ENCODE data around the gene BANP.
"Not testable (repeated sequence)": the region's sequence is repeated elsewhere in the genome, so short reads cannot be mapped to it uniquely, and the experiment has no call there.

Gene BANP

DNA sequence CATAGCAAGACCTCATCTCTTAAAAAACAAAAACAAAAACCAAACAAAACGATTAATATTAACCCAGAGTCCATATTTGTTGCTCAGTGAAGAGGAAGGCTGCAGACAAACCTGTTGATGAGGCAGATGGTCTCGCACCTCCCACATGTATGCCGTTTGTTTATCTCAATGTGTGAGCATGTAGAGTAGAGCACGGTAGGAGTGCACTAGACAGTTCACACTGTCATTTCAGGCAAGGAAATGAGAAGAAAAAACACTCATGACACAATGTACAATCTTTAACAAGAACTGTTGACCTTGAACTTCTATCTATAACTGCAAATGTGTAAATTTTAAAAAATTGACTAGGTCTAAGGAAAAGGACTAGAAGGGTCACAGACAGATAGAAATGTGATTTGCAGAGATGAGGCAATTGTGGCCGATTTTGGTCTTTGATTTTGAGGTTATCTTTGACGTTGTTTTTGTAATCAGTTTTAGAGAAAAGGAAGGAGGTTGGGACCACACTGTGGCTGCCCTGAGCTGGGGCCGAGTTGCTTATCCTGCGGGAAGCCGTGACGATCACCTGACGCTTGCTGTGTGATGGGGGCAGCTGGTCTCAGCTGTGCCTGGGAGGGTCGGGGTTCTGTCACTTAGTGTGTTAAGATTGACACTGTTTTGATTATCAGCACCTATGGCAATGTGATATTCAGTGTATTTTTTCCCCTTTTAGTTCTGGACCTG lies 28.8 kb downstream of the BANP start:
- H3K27me3 ChIP-seq (ENCODE audit: control insufficient read depth, insufficient read depth, low read length); H3K9me3 ChIP-seq (ENCODE audit: control insufficient read depth, low read depth, low read length); H3K27ac ChIP-seq (ENCODE audit: low read length); H3K4me1 ChIP-seq (ENCODE audit: control insufficient read depth, low read depth, low read length); H3K9ac ChIP-seq (ENCODE audit: low read length); H3K4me3 ChIP-seq (ENCODE audit: low read length): not testable (repeated sequence)
- peaks cover 13% of the 10 kb centered on the region for H3K36me3 ChIP-seq (ENCODE audit: control insufficient read depth, low read depth, low read length)

DNA sequence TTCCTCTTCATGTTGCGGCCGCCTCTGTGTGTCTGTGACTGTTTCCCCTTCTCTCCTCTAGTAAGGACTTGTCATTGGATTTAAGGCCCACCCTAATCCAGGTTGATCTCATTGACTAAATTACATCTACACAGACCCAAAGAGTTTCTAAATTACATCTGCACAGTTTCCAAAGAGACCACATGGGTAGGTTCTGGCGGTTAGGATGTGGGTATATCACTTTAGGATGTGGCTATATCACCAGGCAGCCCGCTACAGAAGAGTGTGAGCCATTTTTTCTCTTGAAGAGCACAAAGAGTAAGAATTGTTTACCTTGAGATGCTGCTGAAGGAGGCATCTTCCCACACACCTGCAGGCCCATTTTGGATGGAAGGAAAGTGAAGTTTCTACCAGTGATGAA lies 30.1 kb downstream of the BANP start:
- H3K36me3 ChIP-seq (ENCODE audit: control insufficient read depth, low read depth, low read length): peaks cover 13% of the 10 kb centered on the region
- H3K4me3 ChIP-seq (ENCODE audit: low read length): not testable (repeated sequence)

DNA sequence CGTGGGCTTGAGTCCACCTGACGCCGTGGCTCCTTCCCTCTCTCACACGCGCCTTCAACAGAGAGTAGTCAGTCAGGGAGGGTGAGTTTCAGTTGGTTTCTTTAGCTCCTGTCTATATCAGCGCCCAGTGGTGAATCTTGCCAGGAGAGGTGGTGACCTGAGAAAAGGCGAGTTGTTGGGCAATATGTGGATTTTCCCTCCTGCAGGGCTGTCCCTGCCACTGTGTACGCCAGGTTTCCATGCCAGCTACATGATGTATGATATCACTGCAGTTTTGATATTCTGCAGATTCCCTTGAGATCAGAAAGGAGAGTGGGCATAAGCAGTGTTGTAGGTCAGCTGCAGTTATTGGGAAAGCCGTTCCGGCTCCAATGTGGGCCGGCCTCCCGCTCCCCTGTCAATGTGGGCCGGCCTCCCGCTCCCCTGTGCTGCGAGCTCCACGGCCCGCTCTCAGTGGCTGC lies 31.4 kb downstream of the BANP start:
- Histone ChIP-seq H3K4me1 (ENCODE audit: control insufficient read depth, low read depth, low read length) (no peaks in the 10 kb centered on the region), H3K36me3 (ENCODE audit: control insufficient read depth, low read depth, low read length) (peaks cover 13% of the 10 kb centered on the region), H3K27me3 (ENCODE audit: control insufficient read depth, insufficient read depth, low read length) (no peaks in the 10 kb centered on the region), H3K4me3 (ENCODE audit: low read length) (no peak overlapping the region), H3K9ac (ENCODE audit: low read length) (no peak overlapping the region), H3K27ac (ENCODE audit: low read length) (no peak overlapping the region), H3K9me3 (ENCODE audit: control insufficient read depth, low read depth, low read length) (no peaks in the 10 kb centered on the region)

More for the DNA sequence above, 30.1 kb downstream of the BANP start:
- not testable (repeated sequence) for H3K4me1 ChIP-seq (ENCODE audit: control insufficient read depth, low read depth, low read length); H3K9ac ChIP-seq (ENCODE audit: low read length); H3K27me3 ChIP-seq (ENCODE audit: control insufficient read depth, insufficient read depth, low read length); H3K27ac ChIP-seq (ENCODE audit: low read length); H3K9me3 ChIP-seq (ENCODE audit: control insufficient read depth, low read depth, low read length)

DNA sequence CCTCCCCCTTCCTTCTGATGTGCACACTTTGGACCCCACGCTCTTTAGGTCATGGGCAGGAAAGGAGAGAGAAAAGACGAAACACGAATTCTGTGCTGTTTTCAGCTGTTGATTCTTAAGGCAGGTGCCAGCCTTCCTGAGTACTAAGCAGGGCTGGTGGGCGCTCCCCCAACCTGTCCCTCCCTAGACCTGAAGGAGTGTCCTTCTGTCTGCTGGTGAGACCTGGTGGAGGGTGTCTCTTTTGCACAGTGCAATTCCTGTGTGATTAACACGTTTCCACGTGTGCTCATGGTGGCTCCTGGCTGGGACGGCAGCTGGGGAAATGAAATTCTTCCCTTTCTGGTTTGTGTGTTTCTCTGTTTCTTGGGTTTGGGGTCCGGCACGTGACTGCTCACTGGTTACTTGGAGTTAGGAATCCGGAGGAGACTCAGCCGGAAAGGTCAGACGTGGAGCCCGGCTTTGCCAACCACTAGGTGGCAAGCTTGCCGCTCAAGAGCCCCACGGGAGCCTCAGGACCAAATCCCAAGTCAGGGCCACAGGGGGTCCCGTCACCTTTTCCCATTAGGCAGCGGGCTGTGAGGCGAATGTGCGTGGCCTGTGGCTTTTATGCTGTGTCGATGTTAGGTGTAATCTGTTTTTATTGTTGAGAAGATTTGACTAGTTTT lies 32.0 kb downstream of the BANP start:
- not testable (repeated sequence) for H3K9me3 ChIP-seq (ENCODE audit: control insufficient read depth, low read depth, low read length); H3K27me3 ChIP-seq (ENCODE audit: control insufficient read depth, insufficient read depth, low read length); H3K9ac ChIP-seq (ENCODE audit: low read length); H3K4me1 ChIP-seq (ENCODE audit: control insufficient read depth, low read depth, low read length); H3K4me3 ChIP-seq (ENCODE audit: low read length); H3K27ac ChIP-seq (ENCODE audit: low read length)
- H3K36me3 ChIP-seq (ENCODE audit: control insufficient read depth, low read depth, low read length): peaks cover 13% of the 10 kb centered on the region

DNA sequence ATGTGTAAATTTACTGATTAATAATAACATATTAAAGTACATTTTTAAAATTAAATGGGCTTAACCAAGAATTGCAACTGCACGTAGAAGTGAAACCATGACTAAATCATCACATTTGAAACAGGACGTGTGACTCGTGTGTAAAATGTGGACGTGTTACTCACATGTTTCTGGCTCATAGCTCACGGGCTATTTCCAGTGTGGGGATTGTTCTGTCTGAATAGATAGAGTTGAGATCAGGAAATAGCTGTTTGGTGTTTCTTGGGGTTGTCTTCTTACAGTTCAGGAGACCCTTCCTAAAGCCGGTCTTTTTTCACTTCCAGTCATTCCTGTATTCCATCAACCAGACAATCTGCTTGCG lies 32.5 kb downstream of the BANP start:
- H3K27me3 ChIP-seq (ENCODE audit: control insufficient read depth, insufficient read depth, low read length); H3K4me3 ChIP-seq (ENCODE audit: low read length); H3K9ac ChIP-seq (ENCODE audit: low read length); H3K9me3 ChIP-seq (ENCODE audit: control insufficient read depth, low read depth, low read length); H3K4me1 ChIP-seq (ENCODE audit: control insufficient read depth, low read depth, low read length); H3K27ac ChIP-seq (ENCODE audit: low read length): not testable (repeated sequence)
- H3K36me3 ChIP-seq (ENCODE audit: control insufficient read depth, low read depth, low read length): peaks cover 13% of the 10 kb centered on the region

DNA sequence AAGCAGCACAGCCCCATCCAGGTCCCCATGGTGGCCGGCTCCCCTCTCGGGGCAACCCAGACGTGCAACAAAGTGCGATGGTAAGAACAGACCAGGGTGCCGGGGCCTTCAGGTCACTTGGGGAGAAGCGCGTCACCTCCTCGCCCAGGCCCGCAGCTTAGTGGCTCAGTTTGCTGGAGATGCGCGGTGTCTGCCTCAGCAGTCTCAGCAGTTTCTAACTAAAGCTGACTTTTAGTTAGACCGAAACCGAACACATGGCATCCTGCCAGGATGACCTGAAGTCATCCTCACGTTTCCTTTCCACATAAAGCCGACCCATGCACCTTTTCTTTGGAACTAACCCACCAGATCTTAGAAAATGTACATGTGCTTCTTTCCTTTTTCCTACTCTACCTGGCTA lies 32.9 kb downstream of the BANP start:
- H3K27me3 ChIP-seq (ENCODE audit: control insufficient read depth, insufficient read depth, low read length); H3K4me3 ChIP-seq (ENCODE audit: low read length); H3K9me3 ChIP-seq (ENCODE audit: control insufficient read depth, low read depth, low read length); H3K9ac ChIP-seq (ENCODE audit: low read length); H3K4me1 ChIP-seq (ENCODE audit: control insufficient read depth, low read depth, low read length); H3K27ac ChIP-seq (ENCODE audit: low read length): not testable (repeated sequence)
- peaks cover 13% of the 10 kb centered on the region for H3K36me3 ChIP-seq (ENCODE audit: control insufficient read depth, low read depth, low read length)

DNA sequence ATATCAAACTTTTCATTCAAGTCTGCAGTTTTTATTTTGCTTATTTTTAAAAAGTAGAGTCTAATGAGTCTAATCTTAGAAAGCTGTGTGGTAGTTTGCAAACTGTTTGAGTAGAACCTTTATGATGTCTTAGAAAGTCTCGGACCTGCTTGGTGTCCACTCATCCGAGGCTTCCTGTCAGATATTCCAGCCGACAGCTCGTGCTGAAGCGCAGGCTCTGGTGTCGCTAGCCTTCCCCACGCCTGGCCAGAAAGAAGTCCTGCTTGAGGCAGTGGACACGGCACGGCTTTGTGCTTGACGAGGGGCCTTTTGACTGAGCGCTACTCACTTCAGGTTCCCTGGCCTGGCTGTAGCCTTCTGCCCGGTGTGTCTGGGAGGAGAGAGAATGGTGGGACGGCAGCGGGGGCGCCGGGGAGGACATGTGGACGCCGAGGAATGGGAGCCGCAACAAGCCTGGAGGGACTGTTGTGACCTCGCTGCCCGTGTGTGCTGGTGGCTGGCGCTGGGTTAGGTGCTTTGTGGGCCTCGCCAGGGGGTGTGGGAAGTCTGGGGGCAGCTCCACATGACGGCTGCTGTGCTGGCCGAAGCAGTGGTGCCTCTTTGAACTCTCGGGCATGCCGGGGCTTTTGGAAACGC lies 33.5 kb downstream of the BANP start:
- no peaks in the 10 kb centered on the region for H3K27me3 ChIP-seq (ENCODE audit: control insufficient read depth, insufficient read depth, low read length)
- H3K9me3 ChIP-seq (ENCODE audit: control insufficient read depth, low read depth, low read length): no peaks in the 10 kb centered on the region
- no peak overlapping the region for H3K9ac ChIP-seq (ENCODE audit: low read length)
- peaks cover 13% of the 10 kb centered on the region for H3K36me3 ChIP-seq (ENCODE audit: control insufficient read depth, low read depth, low read length)
- H3K27ac ChIP-seq (ENCODE audit: low read length): no peak overlapping the region
- H3K4me3 ChIP-seq (ENCODE audit: low read length): no peak overlapping the region
- H3K4me1 ChIP-seq (ENCODE audit: control insufficient read depth, low read depth, low read length): peaks cover 5% of the 10 kb centered on the region

DNA sequence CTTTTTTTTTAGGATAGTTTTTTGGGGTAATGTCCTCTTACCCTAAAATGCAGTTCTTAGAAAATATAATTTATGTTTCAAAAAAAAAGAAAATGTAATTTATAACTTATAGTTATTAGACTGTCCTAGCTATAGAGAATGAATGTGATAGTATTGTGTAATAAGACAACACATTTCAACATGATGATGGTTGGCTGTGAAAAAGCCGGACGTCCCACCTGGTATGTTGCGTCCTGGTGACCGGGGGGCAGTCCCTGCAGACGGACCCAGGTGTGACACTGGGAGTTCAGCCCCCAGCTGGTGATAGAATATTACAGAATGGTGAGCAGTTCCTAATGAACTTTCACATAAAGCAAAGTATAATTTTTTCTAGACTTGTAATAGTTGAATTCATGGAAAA lies 34.3 kb downstream of the BANP start:
- not testable (repeated sequence) for H3K27me3 ChIP-seq (ENCODE audit: control insufficient read depth, insufficient read depth, low read length); H3K9me3 ChIP-seq (ENCODE audit: control insufficient read depth, low read depth, low read length)
- H3K36me3 ChIP-seq (ENCODE audit: control insufficient read depth, low read depth, low read length): peaks cover 13% of the 10 kb centered on the region

DNA sequence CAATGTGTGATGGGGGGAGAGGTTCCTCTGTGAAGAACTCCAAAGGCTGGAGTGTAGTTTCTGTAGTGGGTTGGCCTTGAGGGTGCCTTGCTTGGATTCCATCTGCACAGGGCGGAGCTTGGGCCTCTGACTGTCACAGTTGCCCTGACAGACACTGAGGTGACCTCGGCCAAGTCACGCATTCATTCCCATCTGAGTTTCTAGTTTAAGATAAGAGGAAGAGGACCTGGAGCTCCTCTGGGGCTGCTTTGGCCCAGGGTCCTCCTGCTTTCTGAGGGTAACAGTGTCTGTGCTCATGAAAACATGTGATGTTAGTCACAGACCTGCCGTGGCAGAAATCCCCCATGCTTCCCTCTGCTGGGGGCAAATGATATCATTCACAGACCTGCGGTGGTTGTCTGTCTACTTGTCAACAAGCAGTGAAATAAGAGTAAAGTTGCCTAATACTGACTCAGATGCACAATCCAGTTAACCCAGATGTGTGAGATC lies 35.2 kb downstream of the BANP start:
- H3K9ac ChIP-seq (ENCODE audit: low read length); H3K4me1 ChIP-seq (ENCODE audit: control insufficient read depth, low read depth, low read length); H3K9me3 ChIP-seq (ENCODE audit: control insufficient read depth, low read depth, low read length); H3K4me3 ChIP-seq (ENCODE audit: low read length); H3K27ac ChIP-seq (ENCODE audit: low read length); H3K27me3 ChIP-seq (ENCODE audit: control insufficient read depth, insufficient read depth, low read length): not testable (repeated sequence)
- peaks cover 13% of the 10 kb centered on the region for H3K36me3 ChIP-seq (ENCODE audit: control insufficient read depth, low read depth, low read length)

More for the DNA sequence above, 34.3 kb downstream of the BANP start:
- not testable (repeated sequence) for H3K9ac ChIP-seq (ENCODE audit: low read length); H3K4me1 ChIP-seq (ENCODE audit: control insufficient read depth, low read depth, low read length); H3K27ac ChIP-seq (ENCODE audit: low read length); H3K4me3 ChIP-seq (ENCODE audit: low read length)

DNA sequence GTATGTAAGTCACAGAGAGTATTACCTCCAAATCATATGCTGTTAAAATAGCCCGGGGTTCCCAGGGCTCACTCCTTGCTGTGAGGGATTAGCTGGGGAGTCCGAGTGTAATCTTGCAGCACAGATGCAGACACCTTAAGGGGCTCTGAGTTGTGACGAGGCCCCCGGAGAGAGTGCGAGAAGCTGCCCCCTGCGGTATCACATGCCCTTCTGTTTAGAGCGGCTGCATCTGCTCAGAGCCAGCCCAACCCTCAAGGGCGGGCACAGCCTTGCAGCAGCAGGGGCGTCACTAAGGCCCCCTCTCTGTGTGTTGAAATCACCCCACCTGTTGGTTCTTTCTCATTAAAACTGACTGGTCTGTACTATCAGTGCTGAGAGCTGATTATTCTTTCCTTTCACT lies 37.4 kb downstream of the BANP start:
- H3K27me3 ChIP-seq (ENCODE audit: control insufficient read depth, insufficient read depth, low read length); H3K36me3 ChIP-seq (ENCODE audit: control insufficient read depth, low read depth, low read length); H3K4me1 ChIP-seq (ENCODE audit: control insufficient read depth, low read depth, low read length); H3K9ac ChIP-seq (ENCODE audit: low read length); H3K9me3 ChIP-seq (ENCODE audit: control insufficient read depth, low read depth, low read length); H3K27ac ChIP-seq (ENCODE audit: low read length); H3K4me3 ChIP-seq (ENCODE audit: low read length): not testable (repeated sequence)

DNA sequence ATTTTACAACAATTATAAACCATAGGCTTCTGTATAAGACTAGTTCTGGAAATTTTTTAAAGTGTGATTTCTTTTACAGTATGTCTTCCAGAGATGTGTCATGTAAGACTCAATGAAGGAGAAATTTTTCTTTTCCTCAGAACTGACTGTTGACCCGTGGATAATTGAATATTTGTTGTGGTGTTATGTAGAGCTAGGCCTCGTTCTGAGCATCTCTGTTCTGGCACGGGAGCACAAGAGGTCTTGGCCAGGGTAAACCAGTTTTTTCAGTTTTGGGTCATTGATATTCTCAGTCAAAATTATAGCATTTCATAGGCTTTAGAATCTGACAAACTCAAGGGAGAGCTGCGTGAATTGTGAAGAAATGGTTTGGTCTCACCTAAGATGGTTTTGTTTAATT lies 39.0 kb downstream of the BANP start:
- not testable (repeated sequence) for H3K27ac ChIP-seq (ENCODE audit: low read length)

DNA sequence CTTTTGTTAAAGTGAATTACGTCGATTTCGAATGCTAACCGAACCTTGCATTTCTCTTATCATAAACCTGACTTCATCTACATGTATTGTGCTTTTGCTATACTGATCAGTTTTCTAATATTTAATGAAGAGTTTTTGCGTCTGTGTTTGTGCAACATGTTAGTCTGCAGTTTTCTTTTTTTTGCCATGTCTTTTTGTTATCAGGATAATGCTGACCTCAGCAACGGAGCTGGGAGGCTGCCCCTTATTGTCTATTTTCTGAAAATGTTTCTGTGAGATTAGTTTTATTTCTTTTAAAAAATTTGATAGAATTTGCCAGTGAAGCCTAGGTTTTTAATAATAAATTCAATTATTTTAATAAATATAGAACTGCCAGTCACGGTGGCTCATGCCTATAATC lies 40.9 kb downstream of the BANP start:
- H3K27me3 ChIP-seq (ENCODE audit: control insufficient read depth, insufficient read depth, low read length); H3K9ac ChIP-seq (ENCODE audit: low read length); H3K36me3 ChIP-seq (ENCODE audit: control insufficient read depth, low read depth, low read length); H3K9me3 ChIP-seq (ENCODE audit: control insufficient read depth, low read depth, low read length); H3K4me3 ChIP-seq (ENCODE audit: low read length); H3K4me1 ChIP-seq (ENCODE audit: control insufficient read depth, low read depth, low read length); H3K27ac ChIP-seq (ENCODE audit: low read length): not testable (repeated sequence)

More for the DNA sequence above, 39.0 kb downstream of the BANP start:
- not testable (repeated sequence) for H3K4me3 ChIP-seq (ENCODE audit: low read length); H3K36me3 ChIP-seq (ENCODE audit: control insufficient read depth, low read depth, low read length); H3K27me3 ChIP-seq (ENCODE audit: control insufficient read depth, insufficient read depth, low read length); H3K9me3 ChIP-seq (ENCODE audit: control insufficient read depth, low read depth, low read length); H3K4me1 ChIP-seq (ENCODE audit: control insufficient read depth, low read depth, low read length); H3K9ac ChIP-seq (ENCODE audit: low read length)
